B cell (primary cell): ENCODE measurements around the gene DIP2B. TPM values are rescaled to one million over a fixed set of nuclear protein-coding genes. Genes with fewer than 3 reads are reported as not detected.
A peak's percentile ranks its signal among the peaks of the same experiment; 100 is the strongest.

Source experiments
- ATAC-seq: fragments of 200-7000 bp; cut with Tn5 transposase; one replicate; pipeline ENCODE4 v1.10.0; 2021; ENCODE audit warnings: low read depth, mild to moderate bottlenecking, moderate number of reproducible peaks, moderate library complexity
- CTCF ChIA-PET: fragments of 350-600 bp; sonication (Branson Sonifier 250); formaldehyde crosslinking; loops from one replicate; lab custom pipeline; 2021; ENCODE audit warnings: antibody characterized with exemption, inconsistent platforms; lab: Charles Lee
- POLR2A ChIA-PET: fragments of 350-600 bp; sonication (Branson Sonifier 250); formaldehyde crosslinking; loops from one replicate; lab custom pipeline; 2021; ENCODE audit warnings: antibody characterized with exemption; lab: Charles Lee
- DNase-seq: peaks from one replicate; pipeline ENCODE4 v3.0.0; 2013
- H2AFZ ChIP-seq: 2 replicates; pipeline ENCODE4 v1.6.1; 2012; ENCODE audit warnings: mild to moderate bottlenecking, low read depth, low read length; ENCODE audit not compliant: insufficient read depth, poor library complexity, severe bottlenecking
- H3K27ac ChIP-seq, 2 donors: 1 replicate in 1 of 2; 2 replicates in 1 of 2; pipeline ENCODE4 v1.5.1; 2012 to 2013; ENCODE audit warnings: low read length in 2 of 2, mild to moderate bottlenecking in 2 of 2, moderate library complexity in 1 of 2
- H3K27me3 ChIP-seq, 4 experiments: fragments of 200-600 bp in 1 of 4; sonication (generic) in 1 of 4; replicated peaks in 1 of 4; 1 replicate in 2 of 4; 2 replicates in 2 of 4; pipeline versions ENCODE4 v1.6.1 to v1.7.0; 2013 to 2016; ENCODE audit warnings: low read length in 3 of 4, mild to moderate bottlenecking in 2 of 4, mixed read lengths in 1 of 4, moderate library complexity in 1 of 4; ENCODE audit not compliant: insufficient read depth in 4 of 4, control insufficient read depth in 3 of 4; ENCODE audit errors: control extremely low read depth in 1 of 4
- H3K36me3 ChIP-seq, 2 experiments: replicated peaks in 1 of 2; 1 replicate in 1 of 2; 2 replicates in 1 of 2; pipeline versions ENCODE4 v1.6.1 to v1.7.1; 2013; ENCODE audit warnings: low read length in 1 of 2; ENCODE audit not compliant: insufficient read depth in 2 of 2, control insufficient read depth in 1 of 2; ENCODE audit errors: control extremely low read depth in 1 of 2, extremely low read depth in 1 of 2
- H3K4me1 ChIP-seq, 2 donors: fragments of 200-600 bp in 1 of 2; sonication (generic) in 1 of 2; 1 replicate in 1 of 2; 2 replicates in 1 of 2; pipeline versions ENCODE4 v1.5.1 to v1.6.1; 2013 to 2017; ENCODE audit warnings: low read length in 2 of 2; ENCODE audit not compliant: control insufficient read depth in 2 of 2, insufficient read depth in 2 of 2
- H3K4me2 ChIP-seq: replicated peaks from 2 replicates; pipeline ENCODE3; 2012; ENCODE audit warnings: mild to moderate bottlenecking, low read depth, low read length; ENCODE audit not compliant: poor library complexity, severe bottlenecking
- H3K4me3 ChIP-seq, 5 experiments: fragments of 200-600 bp in 1 of 5; sonication (generic) in 1 of 5; 1 replicate in 3 of 5; 2 replicates in 2 of 5; pipeline versions ENCODE4 v1.5.1 to v1.7.0; 2011 to 2016; ENCODE audit warnings: low read length in 4 of 5, mild to moderate bottlenecking in 4 of 5, low read depth in 2 of 5, control low read depth in 1 of 5, moderate library complexity in 1 of 5; ENCODE audit not compliant: insufficient read depth in 1 of 5; ENCODE audit errors: control extremely low read depth in 1 of 5, extremely low read depth in 1 of 5
- H3K79me2 ChIP-seq: fragments of 200-600 bp; sonication (generic); one replicate; pipeline ENCODE4 v1.6.0; 2016; ENCODE audit warnings: low read length; ENCODE audit not compliant: control insufficient read depth, insufficient read depth
- H3K9ac ChIP-seq: fragments of 200-600 bp; sonication (generic); 2 replicates; pipeline ENCODE4 v1.6.1; 2017; ENCODE audit warnings: mild to moderate bottlenecking, low read length, moderate library complexity
- H3K9me3 ChIP-seq, 3 donors: one replicate each; pipeline versions ENCODE4 v1.6.1 to v1.7.1; 2013; ENCODE audit warnings: low read length in 2 of 3; ENCODE audit not compliant: control insufficient read depth in 2 of 3, insufficient read depth in 1 of 3; ENCODE audit errors: control extremely low read depth in 1 of 3
- H4K20me1 ChIP-seq: 2 replicates; pipeline ENCODE4 v1.6.0; 2012; ENCODE audit warnings: mild to moderate bottlenecking, low read length; ENCODE audit not compliant: insufficient read depth, control insufficient read depth, poor library complexity, severe bottlenecking
- H3K27ac Mint-ChIP-seq: one replicate; pipeline ENCODE4 v1.8.0; 2021; ENCODE audit warnings: mixed read lengths
- H3K27me3 Mint-ChIP-seq: one replicate; pipeline ENCODE4 v1.8.0; 2021; ENCODE audit warnings: mixed read lengths
- H3K4me1 Mint-ChIP-seq: one replicate; pipeline ENCODE4 v1.8.0; 2021; ENCODE audit warnings: mixed read lengths
- H3K4me3 Mint-ChIP-seq: one replicate; pipeline ENCODE4 v1.8.0; 2021; ENCODE audit warnings: mixed read lengths
- H3K9me3 Mint-ChIP-seq: one replicate; pipeline ENCODE4 v1.8.0; 2022; ENCODE audit warnings: mixed read lengths; ENCODE audit not compliant: insufficient read depth
- CTCF ChIP-seq: fragments of 200-600 bp; IDR thresholded peaks from one replicate; pipeline ENCODE4 v1.8.0; 2022; ENCODE audit warnings: antibody characterized with exemption, mild to moderate bottlenecking
- EZH2 ChIP-seq: IDR thresholded peaks from 2 replicates; pipeline ENCODE4 v1.6.1; 2012; ENCODE audit warnings: borderline replicate concordance, low read depth, mild to moderate bottlenecking, moderate library complexity, low read length; ENCODE audit not compliant: insufficient read depth, poor library complexity, severe bottlenecking
- WGBS: methylation state at CpG from one replicate; pipeline ENCODE4 v1.1.5; 2013; ENCODE audit warnings: missing lambda C conversion rate; ENCODE audit not compliant: insufficient coverage; 5-methylcytosine and 5-hydroxymethylcytosine counted together
- intact Hi-C: fragments of 100-400 bp; cut with micrococcal nuclease; formaldehyde crosslinking; loops from one replicate; pipeline ENCODE4 v1.10.0; 2022
- polyA plus RNA-seq: library from polyadenylated mRNA; depleted of rRNA; stranded (reverse); fragments of >200 nt; gene quantifications from 2 replicates; pipeline ENCODE4 v1.2.3, GENCODE V29; 2012
- total RNA-seq, 2 donors: library from RNA; stranded (reverse); fragments of 120-200 nt in 1 of 2; gene quantifications; 1 replicate in 1 of 2; 2 replicates in 1 of 2; pipeline versions ENCODE4 v1.2.3 to v1.2.4, GENCODE V29; 2013 to 2022

Gene DIP2B
- total and polyA plus RNA-seq, 2 donors (not counting 1 experiment from before 2014, with no cell fraction given) = 16.4 to 38.8 TPM

- H3K9ac ChIP-seq = no peak overlapping the region
- no peak overlapping the region for H3K4me2 ChIP-seq
- no peak overlapping the region for H2AFZ ChIP-seq
- H3K27me3 ChIP-seq = no peaks in the 10 kb centered on the region
- Mint-ChIP-seq H3K4me1 (peaks cover 54% of the 10 kb centered on the region), H3K4me3 (no peak overlapping the region), H3K9me3 (no peaks in the 10 kb centered on the region), H3K27me3 (no peaks in the 10 kb centered on the region), H3K27ac (no peak overlapping the region)
- ChIA-PET CTCF (interaction anchor here (0.8 kb wide), 1 partner anchor 9 kb away, joined by 3 read pairs; no protein-coding TSS in a partner anchor), POLR2A (no interaction called here)
- intact Hi-C loops = loop anchor here (10.0 kb wide), 1 partner anchor 45 kb away; the partner anchor contains the start of gene DIP2B
- ATAC-seq = no peak
- H3K27ac ChIP-seq = peak overlapping the region in 1 of 2 donors; percentile 36
- WGBS = 100% methylated on average over 2 of the region's 4 CpGs
- H3K36me3 ChIP-seq = peaks cover 0 to 2% of the 10 kb centered on the region in 2 experiments
- TF ChIP-seq EZH2 (no peak), CTCF (no peak)
- H3K4me1 ChIP-seq = peaks cover 3 to 16% of the 10 kb centered on the region in 2 donors
- H4K20me1 ChIP-seq = peaks cover 66% of the 10 kb centered on the region
- peaks cover 97% of the 10 kb centered on the region for H3K79me2 ChIP-seq
- H3K4me3 ChIP-seq = no peak overlapping the region
- DNase-seq = no peak
- H3K9me3 ChIP-seq = peaks cover 0 to 6% (median 0%) of the 10 kb centered on the region in 3 donors
These were observed 45.1 kb downstream of the DIP2B start for GRCh38 chr12:50549885-50550284.

GRCh38 chr12:50550530-50551223 lies 45.9 kb downstream of the DIP2B start:
- no peaks in the 10 kb centered on the region for H3K27me3 Mint-ChIP-seq
- CTCF ChIA-PET = no interaction called here

More at GRCh38 chr12:50550530-50551223, 45.9 kb downstream of the DIP2B start:
- peak overlapping the region in 1 of 2 donors; percentile 12 for H3K27ac ChIP-seq
- DNase-seq (no peak), ATAC-seq (no peak)
- H3K9me3 ChIP-seq = peaks cover 0 to 6% (median 0%) of the 10 kb centered on the region in 3 donors
- H2AFZ ChIP-seq = no peak overlapping the region
- peaks cover 3 to 18% of the 10 kb centered on the region in 2 donors for H3K4me1 ChIP-seq
- H3K27me3 ChIP-seq = no peaks in the 10 kb centered on the region
- H3K4me1 Mint-ChIP-seq = peaks cover 59% of the 10 kb centered on the region
- no peak overlapping the region for H3K9ac ChIP-seq
- H3K27ac Mint-ChIP-seq = no peak overlapping the region
- 95% methylated on average over 5 of the region's 9 CpGs for WGBS
- peaks cover 66% of the 10 kb centered on the region for H4K20me1 ChIP-seq
- H3K36me3 ChIP-seq = no peaks in the 10 kb centered on the region
- TF ChIP-seq EZH2 = no peak
- no peak for TF ChIP-seq CTCF
- H3K4me2 ChIP-seq = no peak overlapping the region
- POLR2A ChIA-PET = no interaction called here
- no peak overlapping the region for H3K4me3 Mint-ChIP-seq
- no peak overlapping the region for H3K4me3 ChIP-seq
- no peaks in the 10 kb centered on the region for H3K9me3 Mint-ChIP-seq
- H3K79me2 ChIP-seq = peaks cover 97% of the 10 kb centered on the region
- intact Hi-C loops = loop anchor here (10.0 kb wide), 1 partner anchor 46 kb away; the partner anchor contains the start of gene DIP2B
